Stimulated activated CD8-positive, alpha-beta memory T cell treated with anti-CD3 and anti-CD28 coated beads, Interleukin-12 subunit alpha, Interleukin-12 subunit beta, amount 100 ng/mL, for 1 hour (primary cell): Measurements from ENCODE around the gene PTPRZ1.

Experiments
- DNase-seq: peaks from one replicate; pipeline ENCODE4 v3.0.0-alpha.2; 2020; ENCODE audit warnings: low read depth

The PTPRZ1 gene

GRCh38 chr7:121954803-121955202 lies 81.8 kb downstream of the PTPRZ1 start:
- no peak for DNase-seq

- no peak for DNase-seq
Measured at GRCh38 chr7:121957626-121958025, 84.7 kb downstream of the PTPRZ1 start.

- DNase-seq, result no peak
Measured at GRCh38 chr7:121960678-121961077, 87.7 kb downstream of the PTPRZ1 start.

GRCh38 chr7:121961089-121961867 lies 88.3 kb downstream of the PTPRZ1 start:
- no peak for DNase-seq

- DNase-seq, result no peak
Measured at GRCh38 chr7:121966276-121966934, 93.4 kb downstream of the PTPRZ1 start.

GRCh38 chr7:121966935-121967332 lies 94.0 kb downstream of the PTPRZ1 start:
- DNase-seq, result no peak

GRCh38 chr7:121985476-121986030 lies 112.6 kb downstream of the PTPRZ1 start:
- DNase-seq, result no peak

- DNase-seq, result no peak
Measured at GRCh38 chr7:121992068-121992467, 119.1 kb downstream of the PTPRZ1 start.

GRCh38 chr7:121994625-121995410 lies 121.9 kb downstream of the PTPRZ1 start:
- DNase-seq, result no peak

GRCh38 chr7:122006687-122007086 lies 133.7 kb downstream of the PTPRZ1 start:
- DNase-seq, result no peak

GRCh38 chr7:122010116-122010515 lies 137.2 kb downstream of the PTPRZ1 start:
- no peak for DNase-seq

GRCh38 chr7:122013065-122013464 lies 140.1 kb downstream of the PTPRZ1 start:
- no peak for DNase-seq

GRCh38 chr7:122013630-122014029 lies 140.7 kb downstream of the PTPRZ1 start:
- no peak for DNase-seq

GRCh38 chr7:122014697-122015096 lies 141.7 kb downstream of the PTPRZ1 start:
- DNase-seq, result no peak

- DNase-seq, result no peak
Measured at GRCh38 chr7:122018032-122018431, 145.1 kb downstream of the PTPRZ1 start.

- no peak for DNase-seq
Measured at GRCh38 chr7:122027058-122027457, 154.1 kb downstream of the PTPRZ1 start.

GRCh38 chr7:122033641-122034040 lies 160.7 kb downstream of the PTPRZ1 start:
- no peak for DNase-seq

GRCh38 chr7:122035876-122036275 lies 162.9 kb downstream of the PTPRZ1 start:
- DNase-seq, result no peak

- no peak for DNase-seq
Measured at GRCh38 chr7:122038134-122038533, 165.2 kb downstream of the PTPRZ1 start.

- DNase-seq, result no peak
Measured at GRCh38 chr7:122038904-122039303, 165.9 kb downstream of the PTPRZ1 start.

- DNase-seq, result no peak
Measured at GRCh38 chr7:122040147-122040546, 167.2 kb downstream of the PTPRZ1 start.

GRCh38 chr7:122046402-122046801 lies 173.4 kb downstream of the PTPRZ1 start:
- no peak for DNase-seq

GRCh38 chr7:122054393-122054792 lies 181.4 kb downstream of the PTPRZ1 start:
- no peak for DNase-seq
